Measurements from ENCODE around the gene ZNF787. TPM values are rescaled to one million over a fixed set of nuclear protein-coding genes. Genes with fewer than 3 reads are reported as not detected.

Gene ZNF787
- total and polyA plus RNA-seq, 2 of the 4 experiments (the other 2 are of a cell fraction) = 4.8 to 11.2 TPM

DNA sequence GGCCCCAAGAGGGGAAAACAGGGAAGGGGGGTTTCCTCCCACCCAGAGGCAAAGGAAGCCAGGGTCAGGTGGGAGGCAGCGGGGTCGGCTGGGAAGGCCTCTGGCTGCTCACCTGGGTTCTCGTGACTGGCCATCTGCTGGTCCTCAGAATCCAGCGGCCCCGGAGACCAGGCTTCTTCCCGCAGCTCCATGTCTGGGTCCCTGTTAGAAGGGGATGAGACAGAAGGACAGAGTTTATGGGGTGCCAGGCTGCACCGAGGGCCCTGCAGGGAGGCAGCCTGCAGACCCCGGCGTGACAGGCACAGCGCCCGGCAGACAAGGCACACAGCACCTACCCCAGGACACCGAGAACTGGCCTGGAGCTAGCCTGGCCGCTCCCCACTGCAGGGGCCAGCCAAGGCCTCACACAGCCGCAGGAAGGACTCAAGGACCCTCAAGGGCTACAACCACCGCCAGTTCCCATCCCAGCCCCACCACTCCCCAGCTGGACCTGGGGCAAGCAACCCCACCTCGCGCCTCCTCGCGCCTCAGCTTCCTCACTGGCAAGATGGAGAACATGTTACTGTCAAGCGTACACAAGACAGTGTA is 18.0 kb downstream of the ZNF787 start:
- Histone ChIP-seq H3K4me3 (ENCODE audit: insufficient read depth, low read depth, low read length) (no peak overlapping the region), H2AK5ac (ENCODE audit: low read depth, low read length) (no peak overlapping the region), H2BK5ac (ENCODE audit: low read depth, low read length, poor library complexity, severe bottlenecking) (no peak overlapping the region), H2BK15ac (ENCODE audit: low read depth, low read length) (no peak overlapping the region), H3K79me1 (ENCODE audit: low read depth in 1 of 2, low read length in 2 of 2) (peaks cover 3 to 25% of the 10 kb centered on the region in 2 experiments; a peak in 2 of 4 replicates), H3K18ac (ENCODE audit: low read depth, low read length) (no peak overlapping the region), H2BK20ac (ENCODE audit: low read depth, low read length) (no peak overlapping the region), H3K23ac (ENCODE audit: low read depth, low read length) (no peak overlapping the region), H4K20me1 (ENCODE audit: insufficient read depth, low read length) (peaks cover 51% of the 10 kb centered on the region), H2AFZ (replicated peaks; ENCODE audit: low read length, poor library complexity) (peak overlapping the region; percentile 32), H2BK120ac (ENCODE audit: low read depth, low read length) (no peak overlapping the region), H3K9me1 (ENCODE audit: insufficient read depth, low read length) (peaks cover 2% of the 10 kb centered on the region; the same call in 1 of the 2 replicates), H3K4me2 (ENCODE audit: low read depth, low read length) (no peak overlapping the region), H2AK9ac (replicated peaks; ENCODE audit: low read depth, low read length, poor library complexity) (peak overlapping the region; percentile 28), H3K4me1 (ENCODE audit: control insufficient read depth, insufficient read depth, low read length) (peaks cover 3% of the 10 kb centered on the region; the same call in 1 of the 2 replicates), H3K9me3 (ENCODE audit: control insufficient read depth, insufficient read depth, low read length) (no peaks in the 10 kb centered on the region), H3K14ac (replicated peaks; ENCODE audit: low read depth, low read length) (no peak overlapping the region), H3K27ac (ENCODE audit: insufficient read depth, low read length) (no peak overlapping the region), H4K5ac (ENCODE audit: low read depth, low read length) (no peak overlapping the region), H3K56ac (ENCODE audit: extremely low read depth, insufficient read depth, low read length) (no peak overlapping the region), H4K8ac (ENCODE audit: low read depth in 2 of 2, low read length in 2 of 2) (no peak overlapping the region), H3K9ac (ENCODE audit: low read depth, low read length) (no peak overlapping the region), H3K27me3 (ENCODE audit: control insufficient read depth, insufficient read depth, low read length) (no peaks in the 10 kb centered on the region), H3K36me3 (ENCODE audit: control insufficient read depth, insufficient read depth, low read length) (peaks cover 30% of the 10 kb centered on the region), H3K4ac (ENCODE audit: low read depth, low read length) (no peak overlapping the region), H4K91ac (ENCODE audit: insufficient read depth, low read depth, low read length) (no peak overlapping the region)
- no TSS peak for BruUV-seq (replicated peaks)
- dilution Hi-C loops (cut with HindIII; ENCODE audit: low sequenced_read_pairs, unreplicated experiment) (no loop called here), in situ Hi-C loops (cut with MboI; ENCODE audit: low sequenced_read_pairs) (no loop called here), intact Hi-C loops (cut with micrococcal nuclease) (no loop called here)
- POLR2A ChIA-PET (ENCODE audit: unreplicated experiment) = no interaction called here
- whole genome bisulfite sequencing, 2 experiments (ENCODE audit: extremely low coverage in 2 of 2, insufficient read length in 1 of 2) = 100% methylated on average over 3 of the region's 20 CpGs; no CpG with 5 or more reads in 1 of the 2 experiments
- DNase-seq (no peak), ATAC-seq (ENCODE audit: low read depth) (no peak)
- CTCF ChIA-PET = no interaction called here
- TF ChIP-seq FOS (IDR thresholded peaks at IDR 0.05; ENCODE audit: low read depth, low read length) (no peak), RAD21 (IDR thresholded peaks at IDR 0.05; ENCODE audit: low read length) (no peak), RFX5 (IDR thresholded peaks at IDR 0.05; ENCODE audit: low read depth, low read length) (no peak), BHLHE40 (IDR thresholded peaks at IDR 0.05; ENCODE audit: low read depth, low read length) (no peak), SMC3 (IDR thresholded peaks at IDR 0.05; ENCODE audit: low read depth, low read length) (no peak), CEBPB (IDR thresholded peaks at IDR 0.05; ENCODE audit: low read depth, low read length) (no peak), MAZ (IDR thresholded peaks at IDR 0.05; ENCODE audit: borderline replicate concordance, low read depth, low read length) (no peak), NFE2L2 (IDR thresholded peaks at IDR 0.05; ENCODE audit: low read depth, low read length) (no peak), ELK1 (IDR thresholded peaks at IDR 0.05; ENCODE audit: borderline replicate concordance, low read depth, low read length) (no peak), MXI1 (IDR thresholded peaks at IDR 0.05; ENCODE audit: borderline replicate concordance, low read depth, low read length) (no peak), USF2 (IDR thresholded peaks at IDR 0.05; ENCODE audit: low read depth, low read length) (no peak), RCOR1 (IDR thresholded peaks at IDR 0.05; ENCODE audit: insufficient replicate concordance, low read length) (no peak)
- TF ChIP-seq, protein P1, sequence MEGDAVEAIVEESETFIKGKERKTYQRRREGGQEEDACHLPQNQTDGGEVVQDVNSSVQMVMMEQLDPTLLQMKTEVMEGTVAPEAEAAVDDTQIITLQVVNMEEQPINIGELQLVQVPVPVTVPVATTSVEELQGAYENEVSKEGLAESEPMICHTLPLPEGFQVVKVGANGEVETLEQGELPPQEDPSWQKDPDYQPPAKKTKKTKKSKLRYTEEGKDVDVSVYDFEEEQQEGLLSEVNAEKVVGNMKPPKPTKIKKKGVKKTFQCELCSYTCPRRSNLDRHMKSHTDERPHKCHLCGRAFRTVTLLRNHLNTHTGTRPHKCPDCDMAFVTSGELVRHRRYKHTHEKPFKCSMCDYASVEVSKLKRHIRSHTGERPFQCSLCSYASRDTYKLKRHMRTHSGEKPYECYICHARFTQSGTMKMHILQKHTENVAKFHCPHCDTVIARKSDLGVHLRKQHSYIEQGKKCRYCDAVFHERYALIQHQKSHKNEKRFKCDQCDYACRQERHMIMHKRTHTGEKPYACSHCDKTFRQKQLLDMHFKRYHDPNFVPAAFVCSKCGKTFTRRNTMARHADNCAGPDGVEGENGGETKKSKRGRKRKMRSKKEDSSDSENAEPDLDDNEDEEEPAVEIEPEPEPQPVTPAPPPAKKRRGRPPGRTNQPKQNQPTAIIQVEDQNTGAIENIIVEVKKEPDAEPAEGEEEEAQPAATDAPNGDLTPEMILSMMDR (conservative IDR thresholded peaks at IDR 0.05; ENCODE audit: low read depth, low read length) = no peak

All from IMR-90 (cell line).